ENCODE measurements around the gene SMAD3. TPM values are rescaled to one million over a fixed set of nuclear protein-coding genes. Genes with fewer than 3 reads are reported as not detected.

The SMAD3 gene
- total RNA-seq, 1 experiment from 2014 or later = 89.2 TPM

- ATAC-seq = 0 out of 2 replicates have a peak, but pooled peaks have one; percentile 3
- BruUV-seq (replicated peaks) = no TSS peak
- H3K27ac ChIP-seq (ENCODE audit: low read depth, low read length) = no peak overlapping the region; the same call in 1 of the 2 replicates
Observed at GRCh38 chr15:67114846-67115585, 49.6 kb downstream of the SMAD3 start.

More at GRCh38 chr15:67114846-67115585, 49.6 kb downstream of the SMAD3 start:
- ChIA-PET CTCF (no interaction called here), POLR2A (interaction anchor here (2.1 kb wide), 1 partner anchor 11 kb away, joined by 5 read pairs; no protein-coding TSS in a partner anchor), RAD21 (ENCODE audit: low non-redundant PET in 1 of 2, low total read pairs in 2 of 2, uncharacterized antibody in 2 of 2, unreplicated experiment in 2 of 2) (no interaction called here)
- no peak for DNase-seq (ENCODE audit: low read depth, low spot score)
- Histone ChIP-seq H3K79me2 (ENCODE audit: insufficient read depth, low read length) (peaks cover 94% of the 10 kb centered on the region), H3K4me2 (ENCODE audit: low read length) (peak overlapping the region; percentile 55), H3K36me3 (ENCODE audit: control insufficient read depth in 1 of 2, insufficient read depth in 2 of 2, low read length in 2 of 2) (peaks cover 0 to 14% of the 10 kb centered on the region in 2 experiments; a peak in 2 of 4 replicates), H3K9me2 (ENCODE audit: insufficient read depth) (no peaks in the 10 kb centered on the region), H3K9me3 (ENCODE audit: control insufficient read depth in 1 of 2, insufficient read depth in 1 of 2, low read depth in 1 of 2, low read length in 2 of 2) (peaks cover 0 to 13% of the 10 kb centered on the region in 2 experiments; a peak in 1 of 4 replicates), H3K27me3 (ENCODE audit: insufficient read depth, low read length) (no peaks in the 10 kb centered on the region), H3K4me1 (ENCODE audit: control insufficient read depth in 1 of 2, insufficient read depth in 2 of 2, low read length in 2 of 2) (peaks cover 68 to 92% of the 10 kb centered on the region in 2 experiments), H3K4me3 (replicated peaks in 1 of 2; ENCODE audit: low read depth in 1 of 2, low read length in 2 of 2) (no peak overlapping the region), H3K9ac (ENCODE audit: low read length) (peak overlapping the region; percentile 13), H2AFZ (ENCODE audit: low read depth, low read length, poor library complexity, severe bottlenecking) (no peak overlapping the region), H4K20me1 (ENCODE audit: insufficient read depth) (no peaks in the 10 kb centered on the region)
- intact Hi-C loops (cut with micrococcal nuclease) = no loop called here
- TF ChIP-seq CTCF (IDR thresholded peaks at IDR 0.05 in 2 of 3, conservative IDR thresholded peaks at IDR 0.05 in 1 of 3; ENCODE audit: borderline replicate concordance in 1 of 3, insufficient read depth in 1 of 3, low read depth in 2 of 3, low read length in 2 of 3) (0 out of 6 replicates have a peak, but pooled peaks of 1 of the 3 experiments have one; percentile 2), YY1 (IDR thresholded peaks at IDR 0.05; ENCODE audit: extremely low read depth, insufficient replicate concordance, low read depth, low read length) (no peak)
